CD4-positive, alpha-beta T cell treated with Interleukin-6 at 100 ng/mL for 8 hours (primary cell): ENCODE data around the gene TMEM185B.
A peak's percentile ranks its signal among the peaks of the same experiment; 100 is the strongest.
"Not testable (repeated sequence)": the region's sequence is repeated elsewhere in the genome, so short reads cannot be mapped to it uniquely, and the experiment has no call there.

Source experiments
- DNase-seq: peaks from one replicate; pipeline ENCODE4 v3.0.0-alpha.2; 2020; ENCODE audit warnings: mixed read lengths, low spot score

TMEM185B gene

DNA sequence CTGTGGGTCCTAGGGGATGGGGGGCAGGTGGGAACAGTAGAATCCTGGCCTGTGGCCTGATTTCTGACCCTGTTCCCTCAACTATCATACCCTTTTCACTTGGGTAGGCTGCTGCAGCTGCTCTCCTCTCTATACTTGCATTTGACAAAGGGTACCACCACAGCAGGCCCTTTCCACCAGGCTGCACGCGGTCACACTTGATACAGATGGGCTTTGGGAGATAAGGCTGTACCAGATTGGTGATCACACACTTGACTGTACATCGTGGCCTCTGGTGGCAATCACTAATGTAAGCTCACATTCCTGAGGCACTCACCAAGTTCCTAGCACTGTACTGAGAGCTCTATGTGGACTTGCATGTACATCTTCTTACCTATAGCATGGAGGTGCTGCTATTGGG is 27.9 kb upstream of the TMEM185B start:
- DNase-seq: no peak

GRCh38 chr2:120250640-120251039 is 27.4 kb upstream of the TMEM185B start:
- DNase-seq: no peak

GRCh38 chr2:120247851-120248250 is 24.7 kb upstream of the TMEM185B start:
- no peak for DNase-seq

- DNase-seq: no peak
Observed at GRCh38 chr2:120246546-120247300, 23.5 kb upstream of the TMEM185B start.

DNA sequence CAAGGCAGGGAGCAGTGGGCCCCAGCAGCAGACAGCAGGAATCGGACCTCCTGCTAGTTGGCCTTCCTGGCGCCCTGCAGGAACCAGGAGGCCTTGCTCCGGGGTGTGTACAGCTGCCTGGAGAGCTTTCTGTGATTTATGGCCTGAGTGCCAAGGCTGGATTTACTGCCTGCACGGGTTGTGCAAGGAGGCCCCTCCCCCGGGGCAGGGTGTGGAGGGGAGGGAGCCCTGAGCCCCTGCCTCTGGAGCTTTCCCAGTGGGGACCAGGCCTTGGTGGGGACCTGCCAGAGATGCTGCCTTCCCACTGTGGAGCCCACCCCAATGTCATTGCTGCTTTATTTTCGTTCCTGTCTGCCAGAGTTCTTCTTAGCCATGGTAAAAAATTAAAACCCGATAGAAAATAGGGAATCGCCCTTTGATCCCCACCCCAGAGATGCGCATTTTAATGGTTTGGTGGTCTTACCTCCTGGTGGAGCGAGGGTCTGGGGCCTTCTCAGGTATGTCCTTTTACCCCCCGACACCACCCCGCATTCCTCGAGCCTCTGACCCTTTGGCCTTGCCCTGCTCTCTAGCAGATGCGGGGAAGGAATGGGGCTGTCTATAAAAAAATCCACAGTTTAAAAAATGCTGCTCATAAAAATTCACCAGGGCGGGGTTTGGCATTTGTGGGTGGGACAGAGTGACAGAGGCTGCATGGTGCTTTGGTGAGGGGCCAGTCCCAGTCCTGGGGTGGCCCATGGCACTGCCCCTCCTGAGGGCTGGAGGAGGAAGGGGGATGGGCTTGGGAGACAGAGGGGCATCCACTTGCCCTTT is 22.5 kb upstream of the TMEM185B start:
- DNase-seq: no peak

DNA sequence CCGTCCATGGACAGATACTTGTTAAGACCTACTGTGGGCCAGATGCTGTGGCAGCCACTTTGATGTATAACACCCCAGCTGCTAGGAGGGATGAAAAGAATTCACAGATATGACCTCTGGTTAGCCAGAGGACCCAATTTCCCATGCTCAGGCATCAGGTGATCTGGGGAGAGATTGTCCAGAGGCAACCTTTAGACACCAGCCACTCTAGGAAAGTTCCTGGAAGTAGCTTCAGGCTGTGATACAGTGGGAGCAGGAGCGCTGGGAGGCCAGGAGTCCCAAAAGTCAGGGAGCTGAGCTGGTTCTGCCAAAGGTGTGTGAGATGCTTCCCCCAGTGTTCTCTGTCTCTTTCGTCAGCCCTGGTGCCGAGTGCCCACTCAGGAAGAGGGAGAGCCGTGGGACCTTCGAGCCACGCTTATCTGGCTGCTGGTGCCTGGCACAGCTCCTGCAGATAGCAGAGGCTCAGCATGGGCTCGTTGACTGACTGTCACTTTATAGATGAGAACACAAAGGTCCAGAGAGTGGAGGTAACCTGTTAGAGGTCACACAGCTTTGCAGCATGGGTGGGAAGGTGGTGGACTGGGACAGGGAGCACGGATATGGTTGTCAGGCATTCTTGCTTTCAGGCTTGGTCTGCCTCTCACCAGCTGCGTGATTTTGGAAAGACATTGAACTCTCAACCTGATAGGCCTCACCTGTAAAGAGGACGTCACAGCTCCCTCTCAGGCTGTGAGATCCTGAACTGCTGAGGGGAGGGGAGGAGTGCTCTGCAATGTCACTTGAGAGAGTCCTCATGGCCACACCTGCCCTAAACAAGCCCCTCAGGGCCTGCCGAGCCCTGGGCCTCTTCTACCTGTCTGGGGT is 21.7 kb upstream of the TMEM185B start:
- DNase-seq: no peak

- no peak for DNase-seq
Observed at GRCh38 chr2:120243875-120244553, 20.8 kb upstream of the TMEM185B start.

- DNase-seq: no peak
Observed at GRCh38 chr2:120243211-120243610, 20.0 kb upstream of the TMEM185B start.

- no peak for DNase-seq
Observed at GRCh38 chr2:120241684-120242083, 18.5 kb upstream of the TMEM185B start.

DNA sequence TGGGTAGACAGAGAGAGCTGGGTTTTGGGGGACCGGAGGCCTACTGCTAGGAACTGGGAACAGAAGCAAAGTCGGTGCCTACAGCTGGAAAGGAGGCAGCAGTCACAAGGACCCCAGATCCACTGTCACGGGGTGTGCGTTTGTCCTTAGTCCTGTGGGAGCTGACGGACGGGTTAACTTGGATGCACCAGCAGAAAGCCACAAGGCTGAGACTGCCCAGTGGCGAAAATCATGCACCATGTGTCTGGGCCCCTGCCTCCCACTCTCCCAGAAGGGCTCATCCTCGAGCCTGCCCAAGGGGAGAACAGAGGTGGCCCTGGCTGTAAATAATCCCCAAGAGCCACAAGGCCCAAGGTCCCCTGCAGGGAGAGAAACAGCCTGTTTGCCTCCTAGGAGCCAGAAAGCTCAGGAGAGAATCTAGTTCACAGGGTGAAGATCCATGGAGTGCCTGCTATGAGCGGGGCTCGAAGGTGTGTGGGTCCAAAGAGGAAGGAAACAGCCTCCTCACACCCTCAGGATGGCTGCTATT is 17.8 kb upstream of the TMEM185B start:
- DNase-seq: no peak

DNA sequence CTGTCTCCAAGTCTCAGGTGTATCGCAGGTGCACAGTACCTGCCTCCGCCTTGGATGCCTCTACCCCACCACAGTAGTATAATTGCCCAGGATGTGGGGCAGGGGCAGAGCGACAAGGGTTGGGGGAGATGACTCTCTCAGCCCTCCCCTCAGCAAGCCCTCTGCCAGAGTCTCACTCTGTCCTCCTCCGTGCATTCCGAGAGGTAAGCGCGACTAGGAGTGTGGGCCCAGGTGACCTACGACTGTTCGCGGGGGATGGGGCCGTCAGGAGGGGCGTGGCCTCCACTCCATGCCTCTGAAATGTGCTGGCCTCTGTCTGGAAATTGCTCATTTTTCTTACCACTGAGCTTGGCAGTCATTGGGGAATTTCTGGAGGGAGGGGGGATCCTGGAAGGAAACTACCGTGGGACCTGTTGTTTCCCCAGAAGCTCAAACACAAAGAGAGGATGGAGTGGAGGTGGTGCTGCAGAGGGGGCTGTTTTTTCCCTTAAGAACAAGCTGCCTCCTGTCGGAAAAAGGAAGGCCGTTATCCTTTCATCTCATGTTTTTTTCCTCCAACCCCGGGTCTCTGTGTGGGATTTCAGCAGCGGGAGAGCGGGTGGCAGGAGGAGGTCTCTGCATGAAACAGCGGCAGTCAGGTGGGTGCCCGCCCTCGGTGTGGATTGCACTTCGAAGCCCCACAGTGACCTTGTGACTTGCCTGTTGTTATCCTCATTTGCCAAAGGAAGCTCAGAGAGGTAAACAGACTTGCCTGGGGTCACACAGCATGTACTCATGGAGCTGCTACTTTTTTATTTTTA is 16.5 kb upstream of the TMEM185B start:
- no peak for DNase-seq

DNA sequence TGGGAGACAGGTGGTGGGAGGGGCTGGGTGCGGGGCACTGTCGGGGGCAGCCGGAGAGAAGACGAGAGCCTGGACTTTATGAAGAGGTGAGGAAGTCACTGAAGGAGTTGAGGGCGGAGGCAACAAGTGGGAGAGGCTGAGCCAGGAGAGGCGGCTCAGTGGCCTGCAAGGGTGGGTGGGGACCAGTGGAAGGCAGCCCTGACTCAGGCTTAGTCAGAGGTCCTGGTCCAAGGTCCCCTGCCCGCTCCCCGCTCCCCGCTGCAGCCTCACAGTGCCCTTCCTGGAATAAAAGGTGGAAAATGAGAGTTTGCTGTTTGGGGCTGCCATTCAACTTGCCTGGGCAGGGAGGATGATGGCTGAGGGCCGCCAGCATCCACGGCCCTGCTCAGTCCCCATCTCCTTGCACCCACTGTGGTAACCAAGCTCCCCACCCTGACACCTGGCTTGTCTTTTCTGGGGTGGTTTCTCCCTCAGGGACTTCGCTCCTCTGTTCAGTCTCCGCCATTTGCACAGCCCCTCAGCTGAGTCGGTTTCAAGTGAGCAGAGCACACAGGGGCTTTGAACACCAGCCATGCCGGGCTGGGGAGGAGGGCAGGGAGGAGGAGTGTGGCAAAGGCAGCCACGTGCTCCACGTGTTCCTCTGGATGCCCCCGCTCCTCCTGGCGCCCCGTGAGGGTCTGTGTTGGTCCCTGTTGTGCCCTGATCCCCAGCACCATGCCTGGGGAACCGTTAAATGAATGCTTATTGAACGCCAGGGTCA is 15.7 kb upstream of the TMEM185B start:
- DNase-seq: no peak

GRCh38 chr2:120237491-120237902 is 14.3 kb upstream of the TMEM185B start:
- no peak for DNase-seq

DNA sequence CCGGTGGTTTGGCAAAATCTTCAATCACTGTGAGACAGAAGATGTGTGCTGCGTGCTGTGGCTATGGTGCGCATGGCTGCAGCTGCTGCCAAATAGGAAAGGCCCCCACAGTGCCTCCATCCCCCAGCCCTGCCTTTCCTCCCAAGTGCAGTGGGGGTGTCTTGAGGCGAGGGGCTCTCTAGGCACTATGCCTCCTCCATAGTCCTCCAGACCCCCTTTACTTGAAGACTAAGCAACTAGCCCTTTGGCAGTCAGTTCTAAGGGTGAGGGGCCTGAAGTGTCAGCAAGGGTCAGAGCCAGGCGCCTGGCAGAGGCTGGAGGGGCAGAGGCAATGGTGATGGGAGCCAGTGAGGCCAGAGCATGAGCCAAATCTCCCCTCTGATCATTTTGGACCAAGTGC is 13.6 kb upstream of the TMEM185B start:
- DNase-seq: no peak

DNA sequence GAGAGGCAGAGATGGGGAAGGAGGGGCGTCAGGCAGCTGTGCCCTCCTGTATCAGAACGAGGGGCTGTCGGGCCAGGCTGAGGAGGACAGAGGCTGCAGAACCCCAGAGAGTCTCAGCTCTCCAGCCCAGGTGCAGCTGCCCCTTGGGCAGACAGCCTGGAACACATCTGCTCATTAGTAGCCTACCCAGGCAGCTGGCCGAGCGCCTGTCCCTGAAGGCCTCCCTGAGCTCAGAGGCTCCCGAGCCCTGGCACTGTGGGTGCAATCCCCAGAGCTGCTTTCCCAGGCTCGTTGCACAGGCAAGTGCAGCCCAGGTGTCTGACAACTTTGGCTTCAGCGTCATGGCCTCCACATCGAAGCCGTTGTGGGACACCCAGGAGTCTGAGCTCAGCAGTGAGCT is 13.1 kb upstream of the TMEM185B start:
- DNase-seq: no peak

DNA sequence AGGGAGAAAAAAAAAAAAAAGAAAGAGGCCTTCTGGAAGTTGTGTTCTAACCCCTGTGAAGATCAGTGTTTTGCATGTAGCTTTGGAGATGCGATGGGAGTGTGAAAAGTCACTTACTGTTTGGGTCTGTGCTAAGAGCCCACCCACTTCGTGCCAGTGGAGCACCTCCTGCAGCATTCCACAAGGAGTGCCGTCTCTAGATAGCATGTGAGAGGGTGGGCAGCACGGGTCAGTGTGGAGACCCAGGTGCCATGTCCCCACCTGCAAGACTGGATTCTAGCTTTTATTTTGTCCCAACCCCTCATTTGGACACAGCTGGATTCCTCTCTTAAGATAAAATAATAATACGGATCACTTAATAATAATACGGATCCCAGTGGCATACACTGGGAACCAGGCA is 12.5 kb upstream of the TMEM185B start:
- no peak for DNase-seq

DNA sequence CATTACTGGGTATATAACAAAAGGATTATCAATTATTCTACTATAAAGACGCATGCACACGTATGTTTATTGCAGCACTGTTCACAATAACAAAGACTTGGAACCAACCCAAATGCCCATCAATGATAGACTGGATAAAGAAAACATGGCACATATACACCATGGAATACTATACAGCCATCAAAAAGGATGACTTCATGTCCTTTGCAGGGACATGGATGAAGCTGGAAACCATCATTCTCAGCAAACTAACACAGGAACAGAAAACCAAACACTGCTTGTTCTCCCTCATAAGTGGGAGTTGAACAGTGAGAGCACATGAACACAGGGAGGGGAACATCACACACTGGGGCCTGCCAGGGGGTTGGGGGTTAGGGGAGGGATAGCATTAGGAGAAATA is 12.0 kb upstream of the TMEM185B start:
- DNase-seq: not testable (repeated sequence)

- no peak for DNase-seq
Observed at GRCh38 chr2:120233292-120233691, 10.1 kb upstream of the TMEM185B start.

DNA sequence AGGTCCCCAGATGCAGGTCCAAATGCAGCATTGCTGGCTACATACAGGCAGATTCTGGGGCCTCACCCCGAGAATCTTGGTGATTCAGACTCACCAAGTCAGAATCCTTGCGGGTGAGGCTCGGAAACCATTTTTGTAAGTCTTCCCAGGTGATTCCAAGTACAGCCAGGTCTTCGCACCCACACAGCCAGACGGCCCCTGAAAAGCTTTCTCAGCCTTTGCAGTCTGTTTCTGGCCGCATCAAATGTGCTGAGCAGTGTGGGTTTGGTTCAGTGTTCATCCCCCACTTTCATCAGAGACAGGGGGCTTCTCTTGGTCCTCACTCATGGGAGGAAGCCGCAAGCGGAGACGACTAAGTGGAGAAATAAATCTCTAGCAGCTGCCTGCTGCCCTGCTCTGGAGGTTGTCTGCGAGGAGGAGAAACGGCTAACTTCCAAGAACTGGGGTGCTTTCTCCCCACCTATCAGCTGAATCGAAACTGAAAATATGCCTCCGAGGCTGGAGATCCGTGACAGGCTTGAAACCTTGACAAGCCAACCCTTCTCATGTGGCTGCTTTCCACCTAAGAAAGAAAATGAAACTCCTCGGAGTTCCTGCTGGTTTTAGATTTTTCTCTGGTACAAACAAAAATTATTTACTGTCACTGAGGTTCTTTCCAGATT is 8.9 kb upstream of the TMEM185B start:
- peak; percentile 77 for DNase-seq
